ENCODE results near the gene HHAT.

HHAT gene

DNA sequence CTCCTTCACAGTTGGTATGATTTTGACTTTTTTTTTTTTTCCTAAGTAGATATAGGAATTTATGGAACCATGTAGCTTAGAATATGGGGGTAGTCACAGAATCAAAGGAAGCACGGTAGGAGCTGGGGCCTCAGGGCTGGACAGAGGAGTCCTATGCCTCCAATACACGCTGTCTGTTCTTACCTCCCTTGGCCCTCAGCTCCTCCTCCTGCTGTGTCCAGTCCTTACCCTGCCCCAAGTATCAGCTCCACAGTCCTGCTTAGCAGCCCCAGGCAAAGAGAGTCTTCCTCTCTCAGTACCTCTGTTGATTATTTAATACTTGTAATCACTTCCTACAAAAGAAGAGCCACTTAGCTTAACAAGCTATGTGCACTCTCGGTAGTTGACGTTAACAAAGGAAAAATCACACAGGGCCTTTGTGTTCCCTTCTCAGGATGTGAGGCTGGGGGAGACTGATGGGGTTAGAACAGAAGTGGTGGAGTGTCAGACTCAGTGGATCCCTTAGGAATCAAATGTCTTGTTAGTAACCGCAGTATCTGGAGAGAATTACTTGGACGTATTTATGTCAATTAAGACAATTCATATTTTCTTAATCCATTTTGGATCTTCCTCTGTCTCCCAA lies 292.3 kb downstream of the HHAT start:
- H3K9me3 ChIP-seq (ENCODE audit: control insufficient read depth, low read length) = no peaks in the 10 kb centered on the region
- no peak overlapping the region for H3K4me3 ChIP-seq (ENCODE audit: extremely low read depth, insufficient read depth, low read length, poor library complexity, severe bottlenecking)
- 89 to 100% methylated on average over 3 to 4 of the region's 6 CpGs for WGBS, 2 experiments (ENCODE audit: insufficient coverage in 2 of 2)
- no peak overlapping the region for H3K27ac ChIP-seq (ENCODE audit: low read depth, low read length, severe bottlenecking)
- no peaks in the 10 kb centered on the region for H3K36me3 ChIP-seq (ENCODE audit: control insufficient read depth, insufficient read depth, low read length)
- no peaks in the 10 kb centered on the region for H3K4me1 ChIP-seq (ENCODE audit: control insufficient read depth, insufficient read depth, low read length, poor library complexity, severe bottlenecking)

GRCh38 chr1:210621712-210622111 lies 293.0 kb downstream of the HHAT start:
- Histone ChIP-seq H3K27ac (ENCODE audit: low read depth, low read length, severe bottlenecking) (no peak overlapping the region), H3K4me3 (ENCODE audit: extremely low read depth, insufficient read depth, low read length, poor library complexity, severe bottlenecking) (no peak overlapping the region), H3K4me1 (ENCODE audit: control insufficient read depth, insufficient read depth, low read length, poor library complexity, severe bottlenecking) (no peaks in the 10 kb centered on the region), H3K9me3 (ENCODE audit: control insufficient read depth, low read length) (no peaks in the 10 kb centered on the region), H3K36me3 (ENCODE audit: control insufficient read depth, insufficient read depth, low read length) (no peaks in the 10 kb centered on the region)
- 86 to 94% methylated on average over 5 to 6 of the region's 6 CpGs for WGBS, 2 experiments (ENCODE audit: insufficient coverage in 2 of 2)

GRCh38 chr1:210624722-210625121 lies 296.0 kb downstream of the HHAT start:
- Histone ChIP-seq H3K4me3 (ENCODE audit: extremely low read depth, insufficient read depth, low read length, poor library complexity, severe bottlenecking) (no peak overlapping the region), H3K36me3 (ENCODE audit: control insufficient read depth, insufficient read depth, low read length) (no peaks in the 10 kb centered on the region), H3K27ac (ENCODE audit: low read depth, low read length, severe bottlenecking) (no peak overlapping the region), H3K9me3 (ENCODE audit: control insufficient read depth, low read length) (no peaks in the 10 kb centered on the region), H3K4me1 (ENCODE audit: control insufficient read depth, insufficient read depth, low read length, poor library complexity, severe bottlenecking) (no peaks in the 10 kb centered on the region)
- 88 to 100% methylated on average over 1 of the region's 1 CpG for WGBS, 2 experiments (ENCODE audit: insufficient coverage in 2 of 2)

GRCh38 chr1:210625715-210626114 lies 297.0 kb downstream of the HHAT start:
- Histone ChIP-seq H3K4me3 (ENCODE audit: extremely low read depth, insufficient read depth, low read length, poor library complexity, severe bottlenecking) (no peak overlapping the region), H3K4me1 (ENCODE audit: control insufficient read depth, insufficient read depth, low read length, poor library complexity, severe bottlenecking) (no peaks in the 10 kb centered on the region), H3K27ac (ENCODE audit: low read depth, low read length, severe bottlenecking) (no peak overlapping the region), H3K9me3 (ENCODE audit: control insufficient read depth, low read length) (no peaks in the 10 kb centered on the region), H3K36me3 (ENCODE audit: control insufficient read depth, insufficient read depth, low read length) (no peaks in the 10 kb centered on the region)
- WGBS, 2 experiments (ENCODE audit: insufficient coverage in 2 of 2) = 88 to 100% methylated on average over 1 of the region's 1 CpG

- 75 to 83% methylated on average over 2 of the region's 2 CpGs for WGBS, 2 experiments (ENCODE audit: insufficient coverage in 2 of 2)
- Histone ChIP-seq H3K9me3 (ENCODE audit: control insufficient read depth, low read length) (no peaks in the 10 kb centered on the region), H3K36me3 (ENCODE audit: control insufficient read depth, insufficient read depth, low read length) (no peaks in the 10 kb centered on the region), H3K4me1 (ENCODE audit: control insufficient read depth, insufficient read depth, low read length, poor library complexity, severe bottlenecking) (no peaks in the 10 kb centered on the region), H3K4me3 (ENCODE audit: extremely low read depth, insufficient read depth, low read length, poor library complexity, severe bottlenecking) (no peak overlapping the region), H3K27ac (ENCODE audit: low read depth, low read length, severe bottlenecking) (no peak overlapping the region)
These were observed 297.6 kb downstream of the HHAT start for GRCh38 chr1:210626341-210626740.

DNA sequence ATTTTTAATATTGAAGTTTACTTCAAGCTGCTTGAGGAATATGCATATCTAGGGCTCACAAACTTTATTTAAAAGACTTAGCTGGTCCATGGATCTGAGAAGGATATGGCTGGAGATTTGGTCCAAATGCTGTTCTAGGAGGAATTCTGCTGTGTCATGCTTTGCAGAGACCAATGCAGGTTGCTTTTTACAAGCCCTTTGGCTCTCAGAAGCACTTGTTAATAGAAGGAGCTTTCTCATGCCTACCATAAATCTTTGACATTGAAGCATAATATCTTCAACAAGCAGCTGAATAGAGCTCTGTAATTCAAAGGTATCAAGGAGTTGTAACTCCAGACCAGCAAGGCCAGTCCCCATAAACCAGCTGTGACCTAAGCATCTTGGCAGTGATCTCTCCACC lies 299.1 kb downstream of the HHAT start:
- no peaks in the 10 kb centered on the region for H3K9me3 ChIP-seq (ENCODE audit: control insufficient read depth, low read length)
- H3K4me1 ChIP-seq (ENCODE audit: control insufficient read depth, insufficient read depth, low read length, poor library complexity, severe bottlenecking) = no peaks in the 10 kb centered on the region
- H3K27ac ChIP-seq (ENCODE audit: low read depth, low read length, severe bottlenecking) = no peak overlapping the region
- no peak overlapping the region for H3K4me3 ChIP-seq (ENCODE audit: extremely low read depth, insufficient read depth, low read length, poor library complexity, severe bottlenecking)
- no peaks in the 10 kb centered on the region for H3K36me3 ChIP-seq (ENCODE audit: control insufficient read depth, insufficient read depth, low read length)

GRCh38 chr1:210629276-210629675 lies 300.6 kb downstream of the HHAT start:
- no peak overlapping the region for H3K27ac ChIP-seq (ENCODE audit: low read depth, low read length, severe bottlenecking)
- H3K4me1 ChIP-seq (ENCODE audit: control insufficient read depth, insufficient read depth, low read length, poor library complexity, severe bottlenecking) = no peaks in the 10 kb centered on the region
- no peaks in the 10 kb centered on the region for H3K9me3 ChIP-seq (ENCODE audit: control insufficient read depth, low read length)
- H3K36me3 ChIP-seq (ENCODE audit: control insufficient read depth, insufficient read depth, low read length) = no peaks in the 10 kb centered on the region
- H3K4me3 ChIP-seq (ENCODE audit: extremely low read depth, insufficient read depth, low read length, poor library complexity, severe bottlenecking) = no peak overlapping the region
- 100% methylated on average over 1 of the region's 2 CpGs; no CpG with 5 or more reads in 1 of the 2 experiments for WGBS, 2 experiments (ENCODE audit: insufficient coverage in 2 of 2)

- no peaks in the 10 kb centered on the region for H3K4me1 ChIP-seq (ENCODE audit: control insufficient read depth, insufficient read depth, low read length, poor library complexity, severe bottlenecking)
- H3K9me3 ChIP-seq (ENCODE audit: control insufficient read depth, low read length) = no peaks in the 10 kb centered on the region
- no peak overlapping the region for H3K27ac ChIP-seq (ENCODE audit: low read depth, low read length, severe bottlenecking)
- no peak overlapping the region for H3K4me3 ChIP-seq (ENCODE audit: extremely low read depth, insufficient read depth, low read length, poor library complexity, severe bottlenecking)
- H3K36me3 ChIP-seq (ENCODE audit: control insufficient read depth, insufficient read depth, low read length) = no peaks in the 10 kb centered on the region
- 82 to 94% methylated on average over 3 of the region's 3 CpGs for WGBS, 2 experiments (ENCODE audit: insufficient coverage in 2 of 2)
These were observed 302.7 kb downstream of the HHAT start for GRCh38 chr1:210631399-210631798.

DNA sequence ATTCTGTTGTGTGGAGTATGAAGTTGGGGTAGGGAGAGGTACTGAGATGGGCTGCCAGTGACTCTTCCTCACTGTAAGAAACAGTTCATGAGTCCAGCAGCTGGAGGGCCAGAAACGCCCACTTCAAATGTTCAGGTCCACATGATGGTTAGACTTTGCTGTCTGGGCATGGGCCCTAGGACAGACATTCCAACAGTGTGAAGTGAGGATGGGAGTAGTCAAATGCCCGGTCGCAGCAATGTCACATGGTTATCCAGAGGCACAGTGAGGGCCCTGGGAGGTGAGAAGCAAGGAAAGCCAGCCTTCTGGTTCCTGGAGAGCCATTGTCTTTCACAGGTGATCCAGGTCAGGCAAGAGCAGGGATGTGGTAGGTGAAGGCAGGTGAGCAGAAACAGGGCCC lies 304.4 kb downstream of the HHAT start:
- Histone ChIP-seq H3K9me3 (ENCODE audit: control insufficient read depth, low read length) (no peaks in the 10 kb centered on the region), H3K4me1 (ENCODE audit: control insufficient read depth, insufficient read depth, low read length, poor library complexity, severe bottlenecking) (no peaks in the 10 kb centered on the region), H3K4me3 (ENCODE audit: extremely low read depth, insufficient read depth, low read length, poor library complexity, severe bottlenecking) (no peak overlapping the region), H3K27ac (ENCODE audit: low read depth, low read length, severe bottlenecking) (no peak overlapping the region), H3K36me3 (ENCODE audit: control insufficient read depth, insufficient read depth, low read length) (no peaks in the 10 kb centered on the region)
- WGBS, 2 experiments (ENCODE audit: insufficient coverage in 2 of 2) = 96 to 97% methylated on average over 3 of the region's 3 CpGs

- no peaks in the 10 kb centered on the region for H3K36me3 ChIP-seq (ENCODE audit: control insufficient read depth, insufficient read depth, low read length)
- no peaks in the 10 kb centered on the region for H3K4me1 ChIP-seq (ENCODE audit: control insufficient read depth, insufficient read depth, low read length, poor library complexity, severe bottlenecking)
- no peak overlapping the region for H3K4me3 ChIP-seq (ENCODE audit: extremely low read depth, insufficient read depth, low read length, poor library complexity, severe bottlenecking)
- 85 to 93% methylated on average over 6 of the region's 6 CpGs for WGBS, 2 experiments (ENCODE audit: insufficient coverage in 2 of 2)
- H3K27ac ChIP-seq (ENCODE audit: low read depth, low read length, severe bottlenecking) = no peak overlapping the region
- H3K9me3 ChIP-seq (ENCODE audit: control insufficient read depth, low read length) = no peaks in the 10 kb centered on the region
These were observed 304.9 kb downstream of the HHAT start for GRCh38 chr1:210633636-210634035.

GRCh38 chr1:210635108-210635507 lies 306.4 kb downstream of the HHAT start:
- no peak overlapping the region for H3K27ac ChIP-seq (ENCODE audit: low read depth, low read length, severe bottlenecking)
- WGBS, 2 experiments (ENCODE audit: insufficient coverage in 2 of 2) = 88 to 100% methylated on average over 1 to 2 of the region's 2 CpGs
- no peaks in the 10 kb centered on the region for H3K9me3 ChIP-seq (ENCODE audit: control insufficient read depth, low read length)
- no peaks in the 10 kb centered on the region for H3K36me3 ChIP-seq (ENCODE audit: control insufficient read depth, insufficient read depth, low read length)
- no peaks in the 10 kb centered on the region for H3K4me1 ChIP-seq (ENCODE audit: control insufficient read depth, insufficient read depth, low read length, poor library complexity, severe bottlenecking)
- no peak overlapping the region for H3K4me3 ChIP-seq (ENCODE audit: extremely low read depth, insufficient read depth, low read length, poor library complexity, severe bottlenecking)
